Left ventricle myocardium inferior (tissue), 1 donor: Measurements from ENCODE around the gene MVP. TPM values are rescaled to one million over a fixed set of nuclear protein-coding genes. Genes with fewer than 3 reads are reported as not detected.

ENCODE experiments used
- DNase-seq: peaks from one replicate; pipeline ENCODE4 v3.0.0-alpha.2; 2020
- H3K27ac ChIP-seq: fragments of 200-600 bp; replicated peaks from 2 replicates; pipeline ENCODE4 v1.8.0; 2021
- H3K27me3 ChIP-seq: fragments of 200-600 bp; 2 replicates; pipeline ENCODE4 v1.8.0; 2021; ENCODE audit warnings: low read depth
- H3K36me3 ChIP-seq: fragments of 200-600 bp; 2 replicates; pipeline ENCODE4 v1.8.0; 2021
- H3K4me1 ChIP-seq: fragments of 200-600 bp; 2 replicates; pipeline ENCODE4 v1.8.0; 2021
- H3K4me3 ChIP-seq: fragments of 200-600 bp; 2 replicates; pipeline ENCODE4 v1.8.0; 2021; ENCODE audit warnings: mild to moderate bottlenecking, moderate library complexity
- H3K9me3 ChIP-seq: fragments of 200-600 bp; replicated peaks from 2 replicates; pipeline ENCODE4 v1.8.0; 2021
- intact Hi-C: fragments of 100-400 bp; cut with micrococcal nuclease; formaldehyde crosslinking; loops from one replicate; pipeline ENCODE4 v1.11.0; 2022
- total RNA-seq: library from RNA; stranded (reverse); fragmentation: NEBNext Ultra II Directional; extraction: Animal tissue kit (Norgen Biotek cat#: 25700); gene quantifications from one replicate; pipeline ENCODE4 v1.2.1, GENCODE V29; 2021
- TF ChIP-seq, protein P1 (sequence below): fragments of 200-600 bp; IDR thresholded peaks from 2 replicates; pipeline ENCODE4 v1.8.0; 2021; ENCODE audit warnings: antibody characterized with exemption, mild to moderate bottlenecking, borderline replicate concordance
- donor health status: DM: no; HTN: yes; CAD: no; lungs with severe emphysema.

MVP gene
- total RNA-seq, 1 donor from 2014 or later, result 38.6 TPM

DNA sequence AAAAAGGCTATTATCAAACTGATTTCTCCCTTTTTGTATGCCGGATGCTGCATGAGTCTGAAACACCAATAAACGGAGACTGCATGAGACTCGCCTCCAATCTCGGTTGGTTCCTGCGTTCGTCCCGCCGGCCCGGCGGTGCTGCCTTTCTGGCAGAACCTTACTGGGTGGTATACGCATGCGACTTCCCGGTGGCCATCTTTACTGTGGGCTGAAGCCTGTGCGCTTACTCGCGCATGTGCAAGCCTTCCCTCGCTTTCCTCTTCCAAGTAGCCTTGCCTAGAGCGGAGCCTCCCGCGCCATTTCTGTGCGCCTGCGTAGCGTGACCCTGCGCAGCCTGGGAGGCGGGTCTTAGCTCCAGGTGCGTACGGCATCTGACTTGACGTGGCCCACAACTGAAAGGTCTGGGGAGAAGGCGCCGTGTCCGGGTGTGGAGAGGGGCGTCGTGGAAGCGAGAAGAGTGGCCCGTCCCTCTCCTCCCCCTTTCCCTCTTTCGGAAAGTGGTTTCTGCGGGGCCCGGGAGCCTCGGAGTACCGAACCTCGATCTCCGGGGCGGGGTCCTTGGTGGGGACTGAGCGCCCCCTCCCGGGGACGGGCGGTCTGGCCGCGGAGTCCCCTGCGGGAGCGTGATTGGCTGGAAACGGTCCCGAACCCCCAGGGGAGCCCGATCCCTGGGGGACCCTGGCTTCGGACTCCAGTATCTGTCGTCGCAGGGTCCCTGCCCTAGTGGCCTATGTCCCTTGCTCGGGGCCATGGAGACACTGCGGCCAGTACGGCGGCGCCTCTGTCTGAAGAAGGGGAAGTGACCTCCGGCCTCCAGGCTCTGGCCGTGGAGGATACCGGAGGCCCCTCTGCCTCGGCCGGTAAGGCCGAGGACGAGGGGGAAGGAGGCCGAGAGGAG lies 4.2 kb upstream of the MVP start, which contains the start of gene PAGR1:
Gene PAGR1, plus strand, starts transcription at position 360 of the 901 bp plus-strand sequence. Its CDS starts 374 bp downstream, at position 734.
- no peaks in the 10 kb centered on the region for H3K27me3 ChIP-seq
- TF ChIP-seq, protein P1, sequence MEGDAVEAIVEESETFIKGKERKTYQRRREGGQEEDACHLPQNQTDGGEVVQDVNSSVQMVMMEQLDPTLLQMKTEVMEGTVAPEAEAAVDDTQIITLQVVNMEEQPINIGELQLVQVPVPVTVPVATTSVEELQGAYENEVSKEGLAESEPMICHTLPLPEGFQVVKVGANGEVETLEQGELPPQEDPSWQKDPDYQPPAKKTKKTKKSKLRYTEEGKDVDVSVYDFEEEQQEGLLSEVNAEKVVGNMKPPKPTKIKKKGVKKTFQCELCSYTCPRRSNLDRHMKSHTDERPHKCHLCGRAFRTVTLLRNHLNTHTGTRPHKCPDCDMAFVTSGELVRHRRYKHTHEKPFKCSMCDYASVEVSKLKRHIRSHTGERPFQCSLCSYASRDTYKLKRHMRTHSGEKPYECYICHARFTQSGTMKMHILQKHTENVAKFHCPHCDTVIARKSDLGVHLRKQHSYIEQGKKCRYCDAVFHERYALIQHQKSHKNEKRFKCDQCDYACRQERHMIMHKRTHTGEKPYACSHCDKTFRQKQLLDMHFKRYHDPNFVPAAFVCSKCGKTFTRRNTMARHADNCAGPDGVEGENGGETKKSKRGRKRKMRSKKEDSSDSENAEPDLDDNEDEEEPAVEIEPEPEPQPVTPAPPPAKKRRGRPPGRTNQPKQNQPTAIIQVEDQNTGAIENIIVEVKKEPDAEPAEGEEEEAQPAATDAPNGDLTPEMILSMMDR, result peak; percentile 90
- H3K27ac ChIP-seq, result peak within 1 kb of the TSS; percentile 97
- peaks cover 86% of the 10 kb centered on the region for H3K4me1 ChIP-seq
- H3K9me3 ChIP-seq, result no peaks in the 10 kb centered on the region
- peak; percentile 98 for DNase-seq
- intact Hi-C loops, result no loop called here
- peak within 1 kb of the TSS; percentile 84 for H3K4me3 ChIP-seq
- peaks cover 22% of the 10 kb centered on the region for H3K36me3 ChIP-seq

DNA sequence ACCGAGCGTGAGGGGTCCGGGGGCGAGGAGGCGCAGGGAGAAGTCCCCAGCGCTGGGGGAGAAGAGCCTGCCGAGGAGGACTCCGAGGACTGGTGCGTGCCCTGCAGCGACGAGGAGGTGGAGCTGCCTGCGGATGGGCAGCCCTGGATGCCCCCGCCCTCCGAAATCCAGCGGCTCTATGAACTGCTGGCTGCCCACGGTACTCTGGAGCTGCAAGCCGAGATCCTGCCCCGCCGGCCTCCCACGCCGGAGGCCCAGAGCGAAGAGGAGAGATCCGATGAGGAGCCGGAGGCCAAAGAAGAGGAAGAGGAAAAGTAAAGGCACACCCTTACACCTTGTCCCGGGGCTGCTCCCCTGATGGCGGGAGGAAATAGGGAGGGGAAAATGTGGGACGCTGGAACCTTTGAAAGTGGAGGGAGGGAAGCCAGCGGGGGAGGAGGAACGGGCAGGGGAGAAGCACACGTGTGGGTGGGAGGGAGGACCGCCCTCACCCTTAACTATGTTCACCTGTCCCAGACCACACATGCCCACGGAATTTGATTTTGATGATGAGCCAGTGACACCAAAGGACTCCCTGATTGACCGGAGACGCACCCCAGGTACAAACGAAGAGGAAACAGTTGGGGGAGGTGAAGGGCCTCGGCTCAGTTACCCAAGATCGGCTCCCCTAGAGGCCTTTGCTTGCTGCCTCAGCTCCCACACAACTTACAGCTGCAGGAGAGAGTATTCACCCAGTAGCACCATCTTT lies 3.4 kb upstream of the MVP start:
- DNase-seq, result peak; percentile 66
- TF ChIP-seq, protein P1, result no peak
- intact Hi-C loops, result no loop called here
- Histone ChIP-seq H3K4me3 (peak overlapping the region; percentile 84), H3K36me3 (peaks cover 22% of the 10 kb centered on the region), H3K4me1 (peaks cover 87% of the 10 kb centered on the region), H3K27ac (peak overlapping the region; percentile 97), H3K27me3 (no peaks in the 10 kb centered on the region), H3K9me3 (no peaks in the 10 kb centered on the region)

DNA sequence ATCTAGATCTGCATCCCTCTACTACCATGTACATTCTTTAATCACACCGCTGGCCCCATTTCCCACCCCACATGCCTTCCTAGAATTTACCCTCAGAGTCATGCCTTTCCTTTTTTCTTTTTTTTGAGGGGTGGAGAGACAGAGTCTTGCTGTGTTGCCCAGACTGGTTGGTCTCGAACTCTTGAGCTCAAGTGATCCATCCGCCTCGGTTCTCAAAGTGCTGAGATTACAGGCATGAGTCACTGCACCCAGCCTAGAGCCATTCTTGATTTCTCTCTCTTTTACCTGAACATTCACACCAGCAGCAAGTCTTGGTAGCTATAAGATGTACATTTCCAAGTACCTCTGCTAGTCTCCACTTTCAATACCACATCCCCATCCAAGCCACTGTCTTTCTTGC lies 2.2 kb upstream of the MVP start:
- TF ChIP-seq, protein P1, result no peak
- peaks cover 86% of the 10 kb centered on the region for H3K4me1 ChIP-seq

DNA sequence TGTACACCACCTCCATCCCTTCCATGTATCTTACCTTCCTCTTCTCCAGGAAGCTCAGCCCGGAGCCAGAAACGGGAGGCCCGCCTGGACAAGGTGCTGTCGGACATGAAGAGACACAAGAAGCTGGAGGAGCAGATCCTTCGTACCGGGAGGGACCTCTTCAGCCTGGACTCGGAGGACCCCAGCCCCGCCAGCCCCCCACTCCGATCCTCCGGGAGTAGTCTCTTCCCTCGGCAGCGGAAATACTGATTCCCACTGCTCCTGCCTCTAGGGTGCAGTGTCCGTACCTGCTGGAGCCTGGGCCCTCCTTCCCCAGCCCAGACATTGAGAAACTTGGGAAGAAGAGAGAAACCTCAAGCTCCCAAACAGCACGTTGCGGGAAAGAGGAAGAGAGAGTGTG lies 756 bp upstream of the MVP start:
- Histone ChIP-seq H3K4me3 (peak overlapping the region; percentile 81), H3K9me3 (no peaks in the 10 kb centered on the region), H3K27ac (peak overlapping the region; percentile 87), H3K27me3 (no peaks in the 10 kb centered on the region), H3K4me1 (peaks cover 86% of the 10 kb centered on the region), H3K36me3 (peaks cover 22% of the 10 kb centered on the region)
- intact Hi-C loops, result no loop called here
- no peak for DNase-seq
- TF ChIP-seq, protein P1, result no peak

More for the DNA sequence above, 2.2 kb upstream of the MVP start:
- H3K27me3 ChIP-seq, result no peaks in the 10 kb centered on the region
- peaks cover 22% of the 10 kb centered on the region for H3K36me3 ChIP-seq
- no peak for DNase-seq
- H3K9me3 ChIP-seq, result no peaks in the 10 kb centered on the region
- no peak overlapping the region for H3K4me3 ChIP-seq
- peak overlapping the region; percentile 97 for H3K27ac ChIP-seq
- intact Hi-C loops, result no loop called here

DNA sequence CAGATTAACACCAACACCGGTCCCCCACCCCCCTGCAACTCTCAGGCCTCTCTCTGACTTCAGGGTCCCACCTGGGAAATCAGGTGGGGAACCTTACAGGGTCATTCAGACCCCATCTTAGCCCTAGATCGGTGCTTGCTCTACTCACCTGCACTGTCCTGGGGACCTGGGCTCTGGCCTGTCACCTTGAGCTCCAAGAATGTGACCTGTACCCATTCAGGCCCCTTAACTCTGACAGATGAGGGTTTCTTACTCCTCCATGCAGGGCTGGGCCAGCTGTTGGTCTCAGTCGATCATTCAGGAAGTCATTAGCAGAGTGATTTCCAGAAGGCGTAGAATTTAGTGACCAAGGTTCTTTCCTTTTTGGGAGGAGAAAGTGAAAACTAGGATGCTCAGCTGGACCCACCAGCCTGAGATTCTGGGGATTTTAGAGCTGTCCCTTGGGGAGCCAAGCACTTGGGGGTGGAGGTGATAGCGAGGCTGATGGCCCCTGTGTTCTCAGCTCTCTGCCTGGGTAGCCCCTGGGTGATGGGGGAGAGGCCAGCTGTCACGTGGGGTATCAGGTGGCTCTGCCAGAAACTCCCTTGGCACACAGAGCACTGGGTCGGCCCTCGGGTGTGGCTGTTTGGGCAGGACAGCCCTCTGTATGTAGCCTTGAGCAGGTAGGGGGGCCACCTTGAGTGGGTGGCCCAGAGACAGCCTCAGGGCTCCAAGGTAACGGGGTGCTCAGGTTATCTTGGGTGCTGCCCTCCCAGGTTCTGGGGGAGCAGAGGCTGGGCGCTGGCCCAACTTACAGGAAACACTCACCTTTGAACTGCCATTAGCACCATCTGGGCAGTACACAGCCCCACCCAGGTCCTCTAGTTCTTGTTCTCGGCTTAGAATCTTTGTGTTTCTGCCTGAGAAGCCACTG lies 724 bp downstream of the MVP start:
- Histone ChIP-seq H3K27ac (peak overlapping the region; percentile 87), H3K36me3 (peaks cover 22% of the 10 kb centered on the region), H3K9me3 (no peaks in the 10 kb centered on the region), H3K4me1 (peaks cover 92% of the 10 kb centered on the region), H3K27me3 (no peaks in the 10 kb centered on the region), H3K4me3 (peak overlapping the region; percentile 81)
- DNase-seq, result no peak
- intact Hi-C loops, result no loop called here
- TF ChIP-seq, protein P1, result no peak
